ENCODE data around the gene PLCB2.

Gene PLCB2

DNA sequence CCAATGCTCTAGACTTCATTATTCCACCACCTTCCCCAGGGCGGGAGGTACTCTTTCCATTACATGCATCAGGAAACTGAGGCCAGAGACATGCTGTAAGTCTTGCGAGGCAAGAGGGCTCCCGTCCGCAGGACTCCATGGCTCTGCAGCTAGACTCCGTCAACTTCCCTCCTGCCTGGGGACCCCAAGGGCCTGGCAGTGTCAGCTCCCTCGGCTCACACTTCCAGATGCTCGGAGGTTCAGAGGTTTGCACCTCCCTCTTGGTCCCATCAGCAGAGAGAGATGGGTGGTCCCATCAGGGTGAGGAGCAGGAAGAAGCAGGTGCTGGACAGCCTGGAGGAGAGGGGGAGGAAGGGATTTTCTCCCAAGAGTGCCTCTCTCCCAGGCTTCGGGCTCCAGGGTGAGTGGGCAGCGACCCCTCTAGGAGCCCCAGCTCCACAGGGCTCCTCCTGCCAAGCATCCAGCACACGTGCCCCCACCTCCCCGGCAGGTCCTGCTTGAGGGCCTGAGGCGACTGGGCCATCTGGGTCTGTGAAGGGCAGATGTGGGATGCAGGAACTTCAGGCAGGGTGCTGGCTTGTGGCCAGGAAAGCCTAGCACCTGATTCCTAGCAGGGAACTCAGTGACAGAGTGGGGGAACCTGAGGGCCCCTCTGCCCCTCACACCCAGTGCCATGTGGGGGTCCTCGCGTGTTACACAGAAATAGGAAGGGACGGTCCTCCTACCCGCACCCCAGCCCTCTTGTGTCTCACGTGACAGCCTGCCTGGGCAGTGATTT lies 59.5 kb downstream of the PLCB2 start:
- no peak for FAIRE-seq

DNA sequence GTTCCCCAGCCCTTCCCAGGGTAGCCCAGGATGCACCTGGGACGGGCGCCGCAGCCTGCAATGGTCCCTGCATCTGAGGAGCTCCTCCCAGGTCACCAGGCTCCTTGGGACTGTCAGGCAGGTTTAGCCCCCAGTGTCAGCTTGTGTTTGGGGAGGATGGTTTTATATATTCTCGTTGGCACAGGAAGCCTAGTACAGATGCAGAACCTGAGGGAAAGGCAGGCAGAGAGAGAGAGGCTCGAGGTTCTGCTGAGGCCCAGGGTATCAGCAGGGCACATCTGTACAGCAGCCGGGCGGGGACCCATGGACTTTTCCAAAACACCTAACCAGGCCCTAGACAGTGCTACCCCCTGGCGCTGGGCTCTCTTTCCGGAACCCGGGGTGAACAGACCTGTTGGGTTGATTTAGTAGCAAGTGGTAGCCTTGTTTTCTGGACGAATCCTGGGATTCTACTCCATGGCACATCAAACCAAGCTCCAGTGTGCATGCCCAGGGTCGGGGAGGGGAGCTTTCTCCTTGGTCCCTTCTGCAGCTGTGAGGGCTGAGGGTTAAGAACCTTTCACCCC lies 60.2 kb downstream of the PLCB2 start:
- FAIRE-seq = no peak

DNA sequence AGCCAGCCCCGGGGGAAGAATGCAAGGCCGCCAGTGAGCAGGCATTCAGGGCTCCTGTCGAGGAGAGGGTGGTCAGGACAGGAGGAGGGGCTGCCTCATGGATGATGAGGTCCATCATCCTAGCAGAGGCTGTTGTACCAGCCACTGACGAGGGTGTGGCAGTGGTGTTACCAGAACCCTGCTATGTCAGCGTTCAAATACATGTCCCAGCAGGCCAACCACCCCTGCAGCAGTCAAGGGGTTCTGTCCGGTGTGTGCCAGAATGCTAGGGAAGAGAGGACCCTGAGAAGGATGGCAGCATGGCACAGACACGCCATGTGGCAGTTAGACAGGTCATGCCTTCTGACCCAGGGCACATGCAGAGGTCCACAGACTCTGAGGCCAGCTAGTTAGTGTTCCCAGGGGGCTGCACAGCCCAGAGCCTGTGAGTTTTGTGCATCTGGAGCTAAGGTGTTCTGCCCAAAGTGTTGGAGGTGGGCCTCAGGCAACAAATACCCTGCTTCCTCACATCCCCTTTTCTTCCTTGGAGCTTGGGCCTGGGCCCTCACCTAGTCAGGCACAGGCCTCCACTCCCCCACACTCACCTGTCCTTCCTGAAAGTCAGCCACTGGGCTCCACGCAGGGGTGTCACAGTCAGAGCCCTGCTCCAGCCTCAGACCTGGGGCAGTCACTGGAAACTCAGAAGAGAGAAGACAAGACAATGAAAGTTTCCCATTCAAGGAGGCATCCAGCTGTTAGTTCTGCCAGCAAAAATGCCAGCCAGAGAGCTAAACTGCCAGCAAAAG lies 61.0 kb downstream of the PLCB2 start:
- FAIRE-seq = no peak

DNA sequence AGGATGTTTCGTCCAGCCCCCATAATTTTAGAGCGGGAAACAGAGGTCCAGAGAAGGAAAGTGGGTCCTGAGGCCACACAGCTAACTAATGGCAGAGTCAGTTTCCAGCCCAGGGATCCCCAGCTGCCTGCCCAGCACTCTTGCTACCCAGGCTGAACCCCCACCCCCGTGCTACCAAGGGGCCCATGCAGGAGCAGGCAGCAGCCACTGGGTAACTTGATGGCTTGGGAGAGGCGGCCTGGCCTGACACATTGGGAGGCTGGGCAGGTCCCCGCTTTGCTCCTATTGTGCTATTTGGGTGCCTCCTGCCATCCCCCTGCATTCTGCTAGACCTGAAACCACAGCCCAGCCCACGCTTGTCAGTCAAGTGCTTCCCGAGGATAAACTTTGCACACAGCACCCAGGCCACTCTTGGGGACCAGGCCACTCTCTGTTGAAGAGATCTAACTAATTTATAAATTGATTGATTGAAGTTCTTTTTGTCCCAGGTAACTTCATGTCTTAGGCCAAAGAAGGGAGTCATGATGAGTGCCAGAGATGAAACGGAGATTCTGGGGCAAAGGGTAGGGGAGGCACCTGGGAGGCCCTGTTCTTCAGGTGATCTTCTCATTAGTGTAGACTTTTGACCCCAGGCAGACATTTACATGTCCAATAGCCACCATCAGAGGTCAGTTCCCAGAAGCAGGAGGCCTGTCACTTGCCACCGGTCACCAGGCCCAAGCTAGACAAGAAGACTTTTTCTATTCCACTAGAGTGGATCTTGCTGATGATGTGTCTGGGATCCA lies 61.9 kb downstream of the PLCB2 start:
- no peak for FAIRE-seq

DNA sequence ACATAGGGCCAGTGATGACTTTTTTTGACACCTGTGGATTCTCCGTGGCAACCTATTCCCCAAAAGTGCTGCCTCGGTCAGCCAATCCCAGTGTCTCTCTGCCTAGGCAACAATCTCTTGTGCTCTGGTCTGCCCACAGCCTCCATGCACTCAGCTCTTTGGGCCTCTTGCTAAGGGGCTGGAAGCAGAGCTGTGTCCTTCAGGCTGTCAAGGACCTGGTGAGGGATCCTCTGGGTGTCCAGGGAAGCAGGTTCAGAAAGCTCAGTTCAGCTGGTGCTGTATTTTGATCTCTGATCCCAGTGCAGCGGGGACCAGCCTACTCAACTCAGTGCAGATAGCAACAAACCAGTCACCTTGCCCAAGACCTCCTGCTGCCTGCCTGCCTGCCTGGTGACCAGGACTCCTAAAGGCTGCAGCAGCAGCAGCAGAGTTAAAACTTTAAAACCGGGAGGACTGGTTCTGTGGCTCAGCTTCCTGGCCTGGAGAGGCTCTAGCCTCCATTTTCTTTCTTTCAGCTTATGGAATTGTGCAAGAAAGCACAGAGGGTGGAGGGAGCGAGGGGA lies 62.7 kb downstream of the PLCB2 start:
- no peak for FAIRE-seq

DNA sequence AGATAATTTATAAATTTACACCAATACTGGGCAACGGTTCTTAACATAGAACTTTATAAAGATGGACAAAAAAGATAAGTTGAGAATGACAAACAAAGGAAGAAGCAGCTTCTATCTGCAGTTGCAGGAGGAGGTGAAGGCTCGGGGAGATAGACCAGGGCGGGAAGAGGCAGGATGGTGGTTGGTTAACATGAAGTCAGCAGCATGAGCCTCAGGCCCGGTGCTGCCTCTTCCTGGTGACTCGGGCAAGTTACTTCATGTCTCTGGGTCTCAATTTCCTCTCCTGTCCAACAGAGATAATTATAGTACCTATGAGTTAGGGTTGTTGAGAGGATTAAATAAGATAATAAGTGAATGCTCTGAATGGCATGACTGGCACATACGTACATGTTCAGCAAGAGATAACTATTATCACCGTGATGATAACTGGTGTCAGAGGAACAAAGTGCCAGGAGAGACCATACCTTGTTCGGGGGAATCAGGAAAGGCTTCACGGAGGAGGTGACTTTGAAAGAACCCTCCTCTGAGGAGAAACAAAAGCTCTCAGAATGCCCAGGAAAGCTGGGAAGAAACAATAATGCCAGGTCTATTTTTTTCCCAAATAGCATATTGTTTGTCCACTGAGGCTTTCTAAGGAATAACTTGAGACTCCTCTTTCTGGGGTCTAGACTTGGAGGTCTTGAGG lies 64.5 kb downstream of the PLCB2 start:
- no peak for FAIRE-seq

DNA sequence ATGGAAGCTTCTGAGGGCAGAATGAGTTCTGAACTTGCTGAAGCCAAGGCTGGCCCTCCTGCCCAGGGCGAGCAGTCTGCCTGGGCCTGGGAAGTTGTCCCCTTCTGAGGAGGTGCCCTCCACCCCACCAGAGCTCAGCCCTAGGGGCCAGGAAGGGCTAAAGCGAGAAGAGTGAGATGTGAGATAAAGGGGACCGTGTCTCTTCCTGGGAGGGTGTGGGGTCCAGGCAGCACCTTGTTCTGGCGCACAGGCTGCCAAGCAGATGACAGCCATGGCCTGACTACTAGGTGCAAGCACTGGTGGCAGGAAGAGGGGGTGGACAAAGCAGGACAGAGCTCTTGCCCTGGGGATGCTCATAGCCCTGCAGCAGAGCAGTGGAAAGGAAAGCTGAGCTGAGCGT lies 65.1 kb downstream of the PLCB2 start:
- FAIRE-seq = no peak

DNA sequence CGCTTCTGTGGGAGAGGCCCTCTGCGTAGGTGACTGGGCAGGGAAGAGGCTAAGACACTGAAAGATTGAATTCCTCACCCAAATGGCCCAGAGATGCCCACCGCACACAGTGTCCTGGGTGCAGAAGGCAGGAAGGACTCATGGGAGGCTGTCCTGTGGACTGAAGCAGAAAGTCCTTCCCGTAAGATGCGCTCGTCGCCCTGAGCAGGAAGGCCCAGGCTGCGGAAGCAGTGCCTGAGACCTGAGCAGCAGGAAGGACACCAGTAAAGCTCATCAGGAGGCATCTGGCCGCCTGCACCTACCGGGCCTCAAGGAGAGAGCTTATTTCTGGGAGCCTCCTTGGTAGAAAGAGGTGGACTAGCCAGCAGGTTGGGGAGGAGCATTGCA lies 65.5 kb downstream of the PLCB2 start:
- no peak for FAIRE-seq

DNA sequence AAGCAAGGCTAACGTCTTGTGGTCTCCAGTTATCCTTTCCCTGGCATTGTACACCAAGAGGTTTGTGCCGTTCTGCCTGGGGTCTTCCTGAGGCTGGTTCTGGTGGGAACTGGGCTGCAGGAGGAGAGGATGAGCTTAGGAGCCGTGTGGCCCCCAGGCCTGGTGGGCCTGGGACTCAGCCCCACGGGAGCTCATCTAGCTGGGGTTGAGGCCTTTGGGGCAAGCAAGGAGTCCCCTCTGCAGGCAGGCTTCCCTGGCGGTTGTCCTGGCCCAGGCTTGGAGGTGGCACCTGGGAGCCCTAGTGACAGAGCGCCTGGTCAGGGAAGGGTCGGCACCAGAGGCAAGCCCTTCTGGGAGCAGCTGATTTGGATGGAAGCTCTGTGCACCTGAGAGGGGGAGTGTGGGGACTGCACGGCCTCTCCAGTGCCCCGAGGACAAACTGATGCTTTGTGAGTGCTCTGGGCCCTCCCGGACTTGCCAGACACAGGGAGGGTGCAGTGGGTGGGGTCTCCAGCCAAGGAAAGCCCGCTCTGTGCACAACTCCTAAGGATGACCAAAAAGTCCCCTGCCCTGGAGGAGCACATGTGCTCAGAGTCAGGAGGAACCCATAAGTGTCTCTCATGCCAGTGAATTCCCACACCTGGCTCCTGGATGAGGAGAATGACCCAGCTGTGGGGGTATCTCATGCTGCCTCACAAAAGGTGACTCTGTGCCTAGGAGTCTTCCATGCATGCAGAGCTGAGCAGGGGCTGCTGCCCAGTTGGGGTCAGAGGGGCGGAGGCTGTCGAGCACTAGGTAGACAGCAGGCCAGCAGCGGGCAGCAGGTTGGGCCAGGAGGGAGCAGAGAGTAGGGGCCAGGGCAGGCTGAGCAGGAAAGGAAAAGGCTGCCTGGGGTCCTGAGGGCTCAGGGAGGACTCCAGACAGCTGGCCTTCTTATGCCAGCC lies 66.2 kb downstream of the PLCB2 start:
- FAIRE-seq = no peak

DNA sequence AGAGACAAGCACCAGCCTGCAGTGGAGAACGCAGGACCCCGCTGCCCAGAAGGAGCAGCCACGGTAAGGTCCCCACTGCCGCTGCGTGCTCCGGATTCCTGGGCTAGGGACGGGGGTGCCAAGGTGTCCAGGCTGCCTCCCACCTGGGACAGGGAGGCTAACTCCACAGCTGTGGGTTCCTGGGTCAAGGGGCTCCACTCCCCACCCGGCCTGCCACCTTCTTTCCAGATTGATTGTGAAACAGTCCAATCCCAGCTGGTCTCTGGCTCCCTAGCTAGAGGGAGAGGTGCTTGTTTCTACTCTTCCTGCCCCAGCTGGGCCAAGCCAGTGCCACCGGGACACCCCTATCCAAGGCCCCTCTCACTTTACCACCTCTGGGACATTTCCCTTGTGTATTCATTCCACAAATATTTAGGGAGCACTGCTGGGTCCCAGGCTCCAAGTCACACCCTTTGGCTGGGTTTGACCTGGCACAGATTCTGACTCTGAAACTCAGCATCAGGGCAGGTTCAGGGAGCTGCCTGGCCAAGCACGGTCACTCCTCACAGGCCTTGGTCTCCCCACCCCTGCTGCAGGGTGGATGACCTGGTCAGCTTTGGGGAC lies 67.0 kb downstream of the PLCB2 start:
- FAIRE-seq = no peak

DNA sequence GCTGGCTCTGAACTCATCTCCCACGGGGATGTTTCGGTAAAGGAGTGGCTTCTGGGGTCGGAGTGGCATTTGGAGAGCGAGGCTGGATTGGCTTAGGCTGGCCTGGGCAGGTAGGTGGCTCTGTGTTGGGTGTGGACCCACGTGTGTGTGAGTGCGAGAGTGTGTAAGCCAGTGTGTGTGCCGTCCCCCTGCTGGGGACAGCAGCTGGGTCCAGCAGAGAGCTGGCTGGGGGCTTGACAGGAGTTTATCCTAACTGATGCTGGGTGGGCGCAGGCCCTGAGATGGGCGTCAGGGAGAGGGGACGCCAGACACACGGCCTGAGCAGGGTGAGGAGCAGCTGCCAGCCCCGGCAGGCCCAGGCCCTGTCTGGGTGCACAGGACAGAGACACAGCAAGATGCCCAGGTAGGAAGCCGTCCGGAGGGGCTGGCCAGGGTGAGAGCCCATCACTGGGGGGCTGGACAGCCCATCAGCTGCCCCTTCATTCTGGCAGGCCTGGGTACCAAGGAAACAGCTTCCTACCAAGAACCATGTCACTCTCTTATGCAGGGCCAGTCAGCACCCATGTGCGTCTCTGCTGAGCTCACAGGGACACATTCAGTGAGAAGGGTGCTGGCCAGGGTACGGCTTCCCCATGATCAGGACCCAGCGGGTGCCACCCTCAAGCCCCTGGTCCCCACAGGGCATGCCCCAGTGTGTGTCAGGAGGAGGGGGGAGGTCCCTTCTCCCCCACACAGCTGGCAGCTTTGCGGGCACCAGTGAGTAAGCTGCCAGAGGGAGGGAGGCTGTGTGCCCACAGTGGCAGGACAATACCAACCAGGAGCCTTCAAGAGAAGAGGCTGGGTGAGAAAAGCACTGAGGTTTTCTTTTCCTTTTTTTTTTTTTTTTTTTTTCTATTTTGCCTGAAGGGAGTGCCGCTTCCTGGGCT lies 67.8 kb downstream of the PLCB2 start:
- FAIRE-seq = no peak

DNA sequence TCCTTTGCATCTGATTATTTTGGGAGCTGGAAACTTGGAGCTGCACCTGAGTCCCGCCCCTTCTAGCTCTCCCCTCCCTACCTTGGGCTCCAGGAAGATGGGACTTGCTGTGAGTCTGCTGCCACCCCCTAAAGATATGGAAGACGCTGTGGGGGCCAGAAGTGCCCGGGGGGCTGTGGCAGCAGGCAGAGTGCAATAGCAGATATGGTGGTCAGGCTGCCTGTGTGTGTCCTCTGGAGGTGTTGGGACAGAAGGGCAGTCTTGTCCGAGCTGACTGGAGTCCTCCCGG lies 68.4 kb downstream of the PLCB2 start:
- no peak for FAIRE-seq

DNA sequence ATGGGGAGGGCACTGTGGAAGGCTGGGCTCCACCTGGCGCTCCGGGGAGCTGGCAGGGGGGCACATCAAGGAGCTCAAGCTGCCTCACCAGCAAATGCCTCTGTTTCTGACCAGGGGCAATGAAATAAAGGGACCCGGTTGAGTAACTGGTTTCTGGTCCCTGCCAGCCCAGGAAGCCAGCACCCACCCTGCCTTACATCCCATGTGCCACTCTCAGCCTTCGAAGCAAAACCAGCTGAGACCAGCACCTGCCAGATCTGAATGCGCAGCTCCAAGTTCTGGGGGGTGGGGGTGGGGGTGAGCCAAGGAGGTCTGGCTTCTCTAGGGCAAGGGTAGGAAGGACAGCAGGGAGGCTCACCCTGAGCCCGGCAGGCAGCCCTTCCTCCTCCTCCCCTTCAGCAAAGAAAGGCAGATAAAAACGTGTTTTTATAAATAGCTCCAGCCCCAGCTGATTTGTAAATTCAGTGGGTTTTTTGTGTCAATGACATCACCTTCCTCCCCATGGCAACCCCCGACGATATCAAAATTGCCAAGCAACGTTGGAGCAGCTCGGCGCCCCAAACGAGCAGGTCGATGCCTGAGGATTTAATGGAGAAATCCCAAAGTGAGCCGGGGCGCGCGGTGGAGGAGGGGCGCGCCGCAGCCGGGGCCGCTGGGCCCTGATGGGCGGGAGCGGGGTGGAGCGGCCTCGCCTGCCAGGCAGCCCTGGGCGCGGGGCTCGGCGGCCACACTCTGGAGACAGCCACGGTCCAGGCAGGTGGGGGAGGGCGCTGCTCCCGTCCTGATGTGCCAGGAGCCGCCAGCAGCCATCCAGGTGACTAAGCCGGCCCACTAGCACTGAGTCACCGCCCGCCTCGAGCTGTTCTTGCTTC lies 69.0 kb downstream of the PLCB2 start, which contains the start of gene PAK6:
Gene PAK6 (plus strand): TSS at position 532 of the 872 bp plus-strand sequence. CDS start 25,723 bp downstream, outside the sequence.
- FAIRE-seq = no peak
